K562 (cell line): ENCODE measurements around the gene SLC22A8. TPM values are rescaled to one million over a fixed set of nuclear protein-coding genes. Genes with fewer than 3 reads are reported as not detected.

Experiments used
- ATAC-seq: fragments of 200-7000 bp; cut with Tn5 transposase; 3 replicates; pipeline ENCODE4 v1.9.1; 2020; ENCODE audit warnings: moderate library complexity
- BruUV-seq: library from RNA; stranded (reverse); fragments of 400-500 nt; replicated peaks from 2 replicates; lab custom pipeline; 2021; lab: Mats Ljungman, UMichigan
- CTCF ChIA-PET: fragments of 300-600 bp; formaldehyde crosslinking; extraction: SDS; loops from one replicate; lab custom pipeline; 2021; ENCODE audit warnings: low intra/inter-chr PET ratio; lab: Yijun Ruan, JAX
- POLR2A ChIA-PET: fragments of 300-600, 350-650 bp; sonication (Branson Sonifier 250); formaldehyde crosslinking; extraction: SDS; loops from one replicate; lab custom pipeline; 2021; ENCODE audit warnings: antibody characterized with exemption, inconsistent platforms; lab: Yijun Ruan, JAX
- DNase-seq, 4 experiments: peaks; one replicate each; pipeline versions ENCODE4 v3.0.0 to v3.0.0-alpha.2; 2011 to 2018; ENCODE audit warnings: low spot score in 3 of 4, mixed read lengths in 3 of 4; ENCODE audit errors: extremely low read depth in 1 of 4
- FAIRE-seq: peaks from 2 replicates; lab custom pipeline; 2011; peaks lifted over from hg19 to GRCh38; lab: Jason Lieb, UNC
- H2AFZ ChIP-seq: 2 replicates; pipeline ENCODE4 v1.6.0; 2011; ENCODE audit warnings: low read depth, low read length, control low read depth, inconsistent platforms
- H3K27ac ChIP-seq: fragments of 200-600 bp; 3 replicates; pipeline ENCODE4 v1.8.0; 2011; ENCODE audit warnings: low read depth, mild to moderate bottlenecking, control low read depth, inconsistent platforms, low read length, moderate library complexity, mixed read lengths; ENCODE audit errors: extremely low read depth
- H3K27me3 ChIP-seq, 2 experiments: fragments of 300-600 bp in 1 of 2; 2 replicates in 1 of 2; 3 replicates in 1 of 2; pipeline versions ENCODE4 v1.6.0 to v1.8.0; 2011; ENCODE audit warnings: inconsistent platforms in 2 of 2, low read length in 2 of 2, mild to moderate bottlenecking in 1 of 2, mixed read lengths in 1 of 2, moderate library complexity in 1 of 2; ENCODE audit not compliant: control insufficient read depth in 2 of 2, insufficient read depth in 2 of 2
- H3K36me3 ChIP-seq: fragments of 300-600 bp; 3 replicates; pipeline ENCODE4 v1.8.0; 2011; ENCODE audit warnings: mild to moderate bottlenecking, low read length, inconsistent platforms; ENCODE audit not compliant: control insufficient read depth, insufficient read depth
- H3K4me1 ChIP-seq, 2 experiments: fragments of 200-600 bp in 1 of 2; replicated peaks in 1 of 2; 2 replicates in 1 of 2; 3 replicates in 1 of 2; pipeline versions ENCODE4 v1.5.1 to v1.8.0; 2011; ENCODE audit warnings: inconsistent platforms in 2 of 2, low read length in 2 of 2, mild to moderate bottlenecking in 1 of 2, mixed read lengths in 1 of 2, moderate library complexity in 1 of 2; ENCODE audit not compliant: control insufficient read depth in 2 of 2, insufficient read depth in 2 of 2
- H3K4me2 ChIP-seq: 2 replicates; pipeline ENCODE4 v1.6.1; 2011; ENCODE audit warnings: low read length, control low read depth, inconsistent platforms, mixed read lengths; ENCODE audit not compliant: insufficient read depth
- H3K4me3 ChIP-seq: fragments of 200-600 bp; sonication (generic), shearing (Covaris generic); 2 replicates; pipeline ENCODE4 v1.5.1; 2016; ENCODE audit warnings: control low read depth, inconsistent platforms
- H3K79me2 ChIP-seq: fragments of 200-600 bp; 3 replicates; pipeline ENCODE4 v1.8.0; 2011; ENCODE audit warnings: low read length, inconsistent platforms; ENCODE audit not compliant: control insufficient read depth, insufficient read depth
- H3K9ac ChIP-seq, 2 experiments: 2 replicates each; pipeline versions ENCODE4 v1.6.0 to v1.6.1; 2011; ENCODE audit warnings: low read depth in 2 of 2, low read length in 2 of 2, control low read depth in 1 of 2, inconsistent platforms in 1 of 2, mild to moderate bottlenecking in 1 of 2, mixed read lengths in 1 of 2; ENCODE audit not compliant: insufficient read depth in 1 of 2
- H3K9me1 ChIP-seq: one replicate; pipeline ENCODE4 v1.6.0; 2011; ENCODE audit warnings: inconsistent platforms, mild to moderate bottlenecking, low read length, moderate library complexity; ENCODE audit not compliant: control insufficient read depth, insufficient read depth
- H3K9me3 ChIP-seq: replicated peaks from 2 replicates; pipeline ENCODE4 v1.5.1; 2011; ENCODE audit warnings: low read depth, low read length, inconsistent platforms; ENCODE audit not compliant: control insufficient read depth, insufficient read depth
- H4K20me1 ChIP-seq: replicated peaks from 2 replicates; pipeline ENCODE4 v1.6.1; 2011; ENCODE audit warnings: low read length, inconsistent platforms, mixed read lengths; ENCODE audit not compliant: control insufficient read depth, insufficient read depth
- CBX1 ChIP-seq: sonication (generic); IDR thresholded peaks from 2 replicates; pipeline ENCODE4 v1.6.1; 2016; ENCODE audit warnings: antibody characterized with exemption, low read depth, mild to moderate bottlenecking
- CBX3 ChIP-seq, 2 experiments: IDR thresholded peaks; 1 replicate in 1 of 2; 2 replicates in 1 of 2; pipeline ENCODE4 v1.6.1; 2012; ENCODE audit warnings: inconsistent platforms in 2 of 2, low read length in 2 of 2, borderline replicate concordance in 1 of 2, control low read depth in 1 of 2
- E2F6 ChIP-seq, 2 experiments: IDR thresholded peaks; 2 replicates each; pipeline ENCODE4 v1.6.1; 2011; ENCODE audit warnings: borderline replicate concordance in 1 of 2, control low read depth in 1 of 2, low read depth in 1 of 2, low read length in 1 of 2, mild to moderate bottlenecking in 1 of 2, mixed read lengths in 1 of 2, moderate library complexity in 1 of 2; ENCODE audit not compliant: insufficient read depth in 1 of 2, insufficient read length in 1 of 2, poor library complexity in 1 of 2, severe bottlenecking in 1 of 2; ENCODE audit errors: extremely low read depth in 1 of 2
- EP300 ChIP-seq: IDR thresholded peaks from 2 replicates; pipeline ENCODE4 v1.6.1; 2012; ENCODE audit warnings: low read length, improper control_type of control experiment
- ESRRA ChIP-seq: fragments of 450-650 bp; IDR thresholded peaks from 2 replicates; pipeline ENCODE4 v1.6.1; 2014; ENCODE audit warnings: low read depth, mild to moderate bottlenecking, moderate library complexity, borderline replicate concordance
- HCFC1 ChIP-seq: IDR thresholded peaks from 2 replicates; pipeline ENCODE4 v1.6.1; 2012; ENCODE audit warnings: low read depth, low read length, improper control_type of control experiment
- HEY1 ChIP-seq: fragments of 250-450 bp; sonication (Bioruptor Pico); IDR thresholded peaks from 2 replicates; pipeline ENCODE4 v1.5.0; 2020; ENCODE audit warnings: mild to moderate bottlenecking, moderate library complexity, borderline replicate concordance
- IFI16 ChIP-seq: fragments of 250-450 bp; sonication (Bioruptor Pico); IDR thresholded peaks from 2 replicates; pipeline ENCODE4 v2.1.2; 2022; ENCODE audit warnings: mild to moderate bottlenecking, inconsistent platforms
- MLX ChIP-seq, 2 experiments: fragments of 450-650 bp in 1 of 2; sonication (generic) in 1 of 2; formaldehyde crosslinking; conservative IDR thresholded peaks; 2 replicates each; pipeline versions ENCODE4 v1.4.0 to v1.8.1; 2020 to 2022; ENCODE audit warnings: mild to moderate bottlenecking in 1 of 2, missing genetic modification reagents in 1 of 2
- POLR2AphosphoS5 ChIP-seq: IDR thresholded peaks from 2 replicates; pipeline ENCODE4 v1.6.1; 2011; ENCODE audit warnings: mild to moderate bottlenecking, low read depth, low read length, moderate library complexity; ENCODE audit not compliant: control insufficient read depth, insufficient read depth
- TCF15 ChIP-seq: fragments of 250-450 bp; sonication (Bioruptor Pico); IDR thresholded peaks from 2 replicates; pipeline ENCODE4 v1.8.0; 2022; ENCODE audit warnings: moderate library complexity, mild to moderate bottlenecking, inconsistent platforms
- THRA ChIP-seq: fragments of 450-650 bp; IDR thresholded peaks from 2 replicates; pipeline ENCODE4 v1.6.1; 2017; ENCODE audit warnings: mild to moderate bottlenecking, moderate library complexity
- THRAP3 ChIP-seq: fragments of 450-650 bp; IDR thresholded peaks from 2 replicates; pipeline ENCODE4 v1.6.1; 2016; ENCODE audit warnings: mild to moderate bottlenecking, inconsistent platforms, borderline replicate concordance
- ZBTB1 ChIP-seq: sonication (generic); formaldehyde crosslinking; IDR thresholded peaks from 2 replicates; pipeline ENCODE4 v1.8.1; 2023; ENCODE audit warnings: missing genetic modification reagents, low read depth, mild to moderate bottlenecking, borderline replicate concordance
- ZNF551 ChIP-seq: fragments of 250-450 bp; sonication (Bioruptor Pico); IDR thresholded peaks from 2 replicates; pipeline ENCODE4 v1.5.0; 2021; ENCODE audit warnings: mild to moderate bottlenecking, moderate library complexity
- WGBS: fragments of 100-300 bp; shearing (Covaris generic); methylation state at CpG from one replicate; pipeline ENCODE4 v1.1.6; 2016; ENCODE audit warnings: low coverage, mixed read lengths; ENCODE audit not compliant: insufficient coverage; ENCODE audit errors: missing lambda C conversion rate; 5-methylcytosine and 5-hydroxymethylcytosine counted together
- in situ Hi-C: fragments of 300-500 bp; cut with MboI; formaldehyde crosslinking; loops from 4 replicates; pipeline ENCODE4 v1.15.0; 2018; ENCODE audit warnings: inconsistent platforms, mixed read lengths
- intact Hi-C: fragments of 100-400 bp; cut with micrococcal nuclease; formaldehyde crosslinking; loops from 2 replicates; pipeline ENCODE4 v1.14.2; 2022
- polyA plus RNA-seq, 8 experiments: library from polyadenylated mRNA; depleted of rRNA in 4 of 8; stranded (reverse) in 5 of 8; unstranded in 3 of 8; fragments of >200 nt; fragmentation: Nextera tagmentation in 2 of 8; fragmentation: Illumina TruSeq in 1 of 8; extraction: Ambion mirVana in 2 of 8; extraction: Trizol in 1 of 8; gene quantifications; 2 replicates each; pipeline versions ENCODE4 v1.2.1 to v1.2.3, GENCODE V29; 2011 to 2014; ENCODE audit warnings: inconsistent platforms in 1 of 8, missing spikeins in 1 of 8
- total RNA-seq, 7 experiments: library from RNA; depleted of rRNA in 6 of 7; stranded (reverse); fragments of >200 nt in 6 of 7; fragmentation: Illumina TruSeq in 2 of 7; extraction: Trizol in 2 of 7; gene quantifications; 2 replicates each; pipeline versions ENCODE4 v1.2.1 to v1.2.3, GENCODE V29; 2011 to 2021; ENCODE audit warnings: low replicate concordance in 1 of 7

SLC22A8 gene
- total and polyA plus RNA-seq, 9 of the 15 experiments (the other 6 are each of a cell fraction or from before 2014, with no cell fraction given) = not detected

GRCh38 chr11:62962391-62962790 is 53.2 kb downstream of the SLC22A8 start (continued):
- TF ChIP-seq TCF15 = no peak
- TF ChIP-seq THRA = no peak

GRCh38 chr11:62961017-62961570 is 54.5 kb downstream of the SLC22A8 start:
- no peaks in the 10 kb centered on the region for H3K79me2 ChIP-seq
- ChIA-PET CTCF (no interaction called here), POLR2A (interaction anchor here (0.5 kb wide), 1 partner anchor 39 kb away, joined by 4 read pairs; no protein-coding TSS in a partner anchor)
- no peak for FAIRE-seq
- intact Hi-C loops = no loop called here
- no peak overlapping the region for H3K27ac ChIP-seq
- no peaks in the 10 kb centered on the region for H3K9me1 ChIP-seq
- in situ Hi-C loops = no loop called here
- no peaks in the 10 kb centered on the region; the same call in 1 of the 2 replicates for H4K20me1 ChIP-seq
- WGBS = 8% methylated on average over 4 of the region's 4 CpGs
- no peaks in the 10 kb centered on the region for H3K36me3 ChIP-seq
- peaks cover 8 to 11% of the 10 kb centered on the region in 2 experiments; a peak in 3 of 5 replicates for H3K27me3 ChIP-seq
- no peak overlapping the region for H3K4me3 ChIP-seq
- no peak; the same call in 2 of the 3 replicates for ATAC-seq
- BruUV-seq = no TSS peak
- H3K4me1 ChIP-seq = peaks cover 0 to 3% of the 10 kb centered on the region in 2 experiments; a peak in 1 of 5 replicates
- H3K4me2 ChIP-seq = no peak overlapping the region
- no peaks in the 10 kb centered on the region for H3K9me3 ChIP-seq
- H2AFZ ChIP-seq = no peak overlapping the region
- no peak overlapping the region; a peak in 1 of 4 replicates for H3K9ac ChIP-seq
- DNase-seq = no peak
- TF ChIP-seq EP300 = no peak
- no peak for TF ChIP-seq THRAP3
- no peak for TF ChIP-seq IFI16
- TF ChIP-seq MLX (CRISPR knock-in tag; conservative IDR thresholded peaks at IDR 0.05) = no peak
- TF ChIP-seq ZNF551 (CRISPR knock-in tag) = no peak
- no peak for TF ChIP-seq HEY1 (CRISPR knock-in tag)
- TF ChIP-seq POLR2AphosphoS5 = no peak
- TF ChIP-seq E2F6 (IDR thresholded peaks at IDR 0.05; ENCODE audit: borderline replicate concordance in 1 of 2, extremely low read depth in 1 of 2, insufficient read depth in 1 of 2, insufficient read length in 1 of 2, low read depth in 1 of 2, low read length in 1 of 2, poor library complexity in 1 of 2, severe bottlenecking in 1 of 2) = peak; percentile 52 to 63
- no peak for TF ChIP-seq CBX3 (IDR thresholded peaks at IDR 0.05; ENCODE audit: borderline replicate concordance in 1 of 2, low read length in 2 of 2)
- peak; percentile 54; the same call in 1 of the 2 replicates for TF ChIP-seq ESRRA
- TF ChIP-seq HCFC1 = no peak
- no peak for TF ChIP-seq ZBTB1 (CRISPR knock-in tag)
- no peak for TF ChIP-seq CBX1
